ENCODE measurements around the gene LSS.
"Not testable (repeated sequence)": the region's sequence is repeated elsewhere in the genome, so short reads cannot be mapped to it uniquely, and the experiment has no call there.

DNA sequence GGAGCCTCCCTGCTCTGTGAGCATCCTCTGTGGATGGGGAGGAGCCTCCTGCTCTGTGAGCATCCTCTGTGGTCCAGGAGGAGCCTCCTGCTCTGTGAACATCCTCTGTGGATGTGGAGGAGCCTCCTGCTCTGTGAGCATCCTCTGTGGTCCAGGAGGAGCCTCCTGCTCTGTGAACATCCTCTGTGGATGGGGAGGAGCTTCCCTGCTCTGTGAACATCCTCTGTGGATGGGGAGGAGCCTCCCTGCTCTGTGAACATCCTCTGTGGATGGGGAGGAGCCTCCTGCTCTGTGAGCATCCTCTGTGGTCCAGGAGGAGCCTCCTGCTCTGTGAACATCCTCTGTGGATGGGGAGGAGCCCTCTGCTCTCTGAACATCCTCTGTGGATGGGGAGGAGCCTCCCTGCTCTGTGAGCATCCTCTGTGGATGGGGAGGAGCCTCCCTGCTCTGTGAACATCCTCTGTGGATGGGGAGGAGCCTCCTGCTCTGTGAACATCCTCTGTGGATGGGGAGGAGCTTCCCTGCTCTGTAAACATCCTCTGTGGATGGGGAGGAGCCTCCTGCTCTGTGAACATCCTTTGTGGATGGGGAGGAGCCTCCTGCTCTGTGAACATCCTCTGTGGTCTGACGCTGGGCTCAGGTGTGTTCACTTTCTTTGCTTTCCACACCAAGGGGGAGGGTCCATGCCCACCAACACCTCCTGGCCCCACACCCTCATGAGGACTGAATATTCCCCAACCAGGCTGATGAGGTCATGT, 58.0 kb downstream of the LSS start:
- TF ChIP-seq EZH2 (IDR thresholded peaks at IDR 0.05); POLR2AphosphoS5 (IDR thresholded peaks at IDR 0.05; ENCODE audit: borderline replicate concordance, low read depth, low read length): not testable (repeated sequence)
